ENCODE data around the gene PSG3.
"Not testable (repeated sequence)": the region's sequence is repeated elsewhere in the genome, so short reads cannot be mapped to it uniquely, and the experiment has no call there.

The PSG3 gene

GRCh38 chr19:42693760-42694350 is 46.4 kb downstream of the PSG3 start:
- DNase-seq: peak; percentile 6

GRCh38 chr19:42683917-42684513 is 56.3 kb downstream of the PSG3 start:
- peak; percentile 21 for DNase-seq

- not testable (repeated sequence) for DNase-seq
Measured at GRCh38 chr19:42676326-42676725, 64.0 kb downstream of the PSG3 start.

GRCh38 chr19:42674549-42674948 is 65.7 kb downstream of the PSG3 start:
- DNase-seq: not testable (repeated sequence)
